ENCODE results near the gene TRIM44.

DNA sequence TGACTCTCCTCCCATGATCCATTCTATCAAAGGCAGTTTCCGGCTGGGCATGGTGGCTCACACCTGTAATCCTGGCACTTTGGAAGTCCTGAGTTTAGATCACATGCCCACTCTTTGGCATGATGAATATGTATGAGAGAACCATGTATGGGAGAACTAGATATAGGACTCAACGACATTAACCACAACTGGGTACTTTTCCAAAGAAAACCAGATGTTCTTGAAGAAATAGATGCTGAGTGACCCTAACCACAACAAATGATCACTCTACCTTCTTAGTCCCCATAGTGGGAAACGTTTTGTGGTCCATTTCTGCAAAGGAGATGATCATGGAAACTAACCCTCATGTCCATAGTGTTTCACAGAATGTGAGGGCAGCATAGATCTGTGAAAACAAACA, 30.7 kb upstream of the TRIM44 start:
- TF ChIP-seq, protein P1, sequence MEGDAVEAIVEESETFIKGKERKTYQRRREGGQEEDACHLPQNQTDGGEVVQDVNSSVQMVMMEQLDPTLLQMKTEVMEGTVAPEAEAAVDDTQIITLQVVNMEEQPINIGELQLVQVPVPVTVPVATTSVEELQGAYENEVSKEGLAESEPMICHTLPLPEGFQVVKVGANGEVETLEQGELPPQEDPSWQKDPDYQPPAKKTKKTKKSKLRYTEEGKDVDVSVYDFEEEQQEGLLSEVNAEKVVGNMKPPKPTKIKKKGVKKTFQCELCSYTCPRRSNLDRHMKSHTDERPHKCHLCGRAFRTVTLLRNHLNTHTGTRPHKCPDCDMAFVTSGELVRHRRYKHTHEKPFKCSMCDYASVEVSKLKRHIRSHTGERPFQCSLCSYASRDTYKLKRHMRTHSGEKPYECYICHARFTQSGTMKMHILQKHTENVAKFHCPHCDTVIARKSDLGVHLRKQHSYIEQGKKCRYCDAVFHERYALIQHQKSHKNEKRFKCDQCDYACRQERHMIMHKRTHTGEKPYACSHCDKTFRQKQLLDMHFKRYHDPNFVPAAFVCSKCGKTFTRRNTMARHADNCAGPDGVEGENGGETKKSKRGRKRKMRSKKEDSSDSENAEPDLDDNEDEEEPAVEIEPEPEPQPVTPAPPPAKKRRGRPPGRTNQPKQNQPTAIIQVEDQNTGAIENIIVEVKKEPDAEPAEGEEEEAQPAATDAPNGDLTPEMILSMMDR (IDR thresholded peaks at IDR 0.05) = no peak
- TF ChIP-seq ZFX (IDR thresholded peaks at IDR 0.05; ENCODE audit: borderline replicate concordance) = no peak
